ENCODE data around the gene CA14.
"Not testable (repeated sequence)": the region's sequence is repeated elsewhere in the genome, so short reads cannot be mapped to it uniquely, and the experiment has no call there.

Gene CA14

GRCh38 chr1:150257624-150258585 lies at the start of gene CA14:
CA14 (plus strand) TSS chr1:150257774; CDS start chr1:150258129, 355 bp downstream.
- no peak for DNase-seq (ENCODE audit: low spot score)

- DNase-seq (ENCODE audit: low spot score), result not testable (repeated sequence)
Observed at GRCh38 chr1:150208460-150208859, 49.1 kb upstream of the CA14 start.

GRCh38 chr1:150210091-150210490 lies 47.5 kb upstream of the CA14 start:
- DNase-seq (ENCODE audit: low spot score), result no peak

- no peak for DNase-seq (ENCODE audit: low spot score)
Observed at GRCh38 chr1:150210706-150211105, 46.9 kb upstream of the CA14 start.

- DNase-seq (ENCODE audit: low spot score), result no peak
Observed at GRCh38 chr1:150212070-150212469, 45.5 kb upstream of the CA14 start.

- peak; percentile 97 for DNase-seq (ENCODE audit: low spot score)
Observed at GRCh38 chr1:150213170-150214098, 44.1 kb upstream of the CA14 start.

GRCh38 chr1:150214099-150214756 lies 43.3 kb upstream of the CA14 start:
- DNase-seq (ENCODE audit: low spot score), result not testable (repeated sequence)

- not testable (repeated sequence) for DNase-seq (ENCODE audit: low spot score)
Observed at GRCh38 chr1:150215855-150216254, 41.7 kb upstream of the CA14 start.

GRCh38 chr1:150221552-150221951 lies 36.0 kb upstream of the CA14 start:
- DNase-seq (ENCODE audit: low spot score), result peak; percentile 26

- DNase-seq (ENCODE audit: low spot score), result no peak
Observed at GRCh38 chr1:150224983-150225382, 32.6 kb upstream of the CA14 start.

GRCh38 chr1:150225546-150225945 lies 32.0 kb upstream of the CA14 start:
- DNase-seq (ENCODE audit: low spot score), result no peak

- no peak for DNase-seq (ENCODE audit: low spot score)
Observed at GRCh38 chr1:150226486-150226885, 31.1 kb upstream of the CA14 start.

- no peak for DNase-seq (ENCODE audit: low spot score)
Observed at GRCh38 chr1:150227228-150227627, 30.3 kb upstream of the CA14 start.

GRCh38 chr1:150228246-150228645 lies 29.3 kb upstream of the CA14 start:
- not testable (repeated sequence) for DNase-seq (ENCODE audit: low spot score)

- DNase-seq (ENCODE audit: low spot score), result not testable (repeated sequence)
Observed at GRCh38 chr1:150232921-150233320, 24.7 kb upstream of the CA14 start.

- peak; percentile 20 for DNase-seq (ENCODE audit: low spot score)
Observed at GRCh38 chr1:150233359-150234308, 23.9 kb upstream of the CA14 start.

- DNase-seq (ENCODE audit: low spot score), result no peak
Observed at GRCh38 chr1:150234309-150234565, 23.3 kb upstream of the CA14 start.

GRCh38 chr1:150234566-150235293 lies 22.8 kb upstream of the CA14 start:
- peak; percentile 82 for DNase-seq (ENCODE audit: low spot score)

- peak; percentile 44 for DNase-seq (ENCODE audit: low spot score)
Observed at GRCh38 chr1:150235294-150235851, 22.2 kb upstream of the CA14 start.
